ENCODE data around the gene VRK2.

GRCh38 chr2:58089081-58089480 is 42.5 kb downstream of the VRK2 start:
- TF ChIP-seq CTCF (conservative IDR thresholded peaks at IDR 0.05) (no peak), ZFX (IDR thresholded peaks at IDR 0.05) (no peak)

Measured in C4-2B (cell line).